ENCODE data around the gene GLT8D1.
A peak's percentile ranks its signal among the peaks of the same experiment; 100 is the strongest.
"Not testable (repeated sequence)": the region's sequence is repeated elsewhere in the genome, so short reads cannot be mapped to it uniquely, and the experiment has no call there.

Gene GLT8D1, protein sequence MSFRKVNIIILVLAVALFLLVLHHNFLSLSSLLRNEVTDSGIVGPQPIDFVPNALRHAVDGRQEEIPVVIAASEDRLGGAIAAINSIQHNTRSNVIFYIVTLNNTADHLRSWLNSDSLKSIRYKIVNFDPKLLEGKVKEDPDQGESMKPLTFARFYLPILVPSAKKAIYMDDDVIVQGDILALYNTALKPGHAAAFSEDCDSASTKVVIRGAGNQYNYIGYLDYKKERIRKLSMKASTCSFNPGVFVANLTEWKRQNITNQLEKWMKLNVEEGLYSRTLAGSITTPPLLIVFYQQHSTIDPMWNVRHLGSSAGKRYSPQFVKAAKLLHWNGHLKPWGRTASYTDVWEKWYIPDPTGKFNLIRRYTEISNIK

DNA sequence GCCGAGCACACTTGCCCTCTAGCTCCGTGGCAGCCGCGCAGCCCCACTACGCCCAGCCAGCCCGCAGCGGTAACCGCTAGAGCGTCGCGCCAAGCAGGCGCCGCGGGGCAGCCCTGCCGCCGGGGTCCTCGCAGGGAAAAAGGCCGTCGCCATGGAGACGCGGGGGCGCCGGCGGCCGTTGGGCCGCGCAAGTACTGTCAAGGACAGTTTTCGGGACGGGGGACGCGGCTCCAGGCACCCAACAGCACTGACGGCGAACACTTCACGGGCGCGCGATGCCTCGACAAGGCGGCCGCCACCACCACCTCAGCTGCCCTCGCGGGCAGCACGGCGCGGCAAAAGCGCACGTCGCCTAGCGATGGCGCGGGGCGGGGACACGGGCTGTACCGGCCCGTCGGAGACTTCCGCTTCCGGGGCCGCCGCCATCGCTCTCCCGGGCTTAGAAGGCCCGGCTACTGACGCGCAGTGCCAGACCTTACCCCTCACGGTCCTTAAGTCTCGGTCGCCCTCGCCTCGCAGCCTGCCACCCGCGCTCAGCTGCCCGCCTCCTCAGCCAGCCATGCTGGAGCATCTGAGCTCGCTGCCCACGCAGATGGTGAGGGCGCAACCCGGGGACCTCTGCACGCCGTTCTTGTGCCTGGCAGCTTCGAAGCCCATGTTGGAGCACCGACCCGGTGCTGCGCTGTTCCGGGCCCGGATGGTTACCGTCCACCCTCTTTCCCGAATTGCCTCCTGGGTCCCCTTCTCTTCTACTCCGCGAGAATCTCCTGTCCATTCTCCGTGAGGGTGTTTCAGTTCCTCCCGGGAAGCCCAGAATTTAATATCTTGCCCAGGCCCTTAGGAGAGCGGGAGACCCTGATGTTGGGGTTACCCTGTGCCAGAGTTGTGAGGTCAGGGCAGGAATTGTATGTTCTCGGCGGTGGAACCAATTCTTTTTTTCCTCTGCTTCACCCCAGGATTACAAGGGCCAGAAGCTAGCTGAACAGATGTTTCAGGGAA lies at the start of gene GLT8D1, which contains the start of gene SPCS1:
Gene GLT8D1 (minus strand): TSS at position 104 of the 999 bp plus-strand sequence. CDS start 5,331 bp downstream, outside the sequence.
Gene SPCS1 (plus strand): TSS at position 419 of the 999 bp plus-strand sequence. CDS start 141 bp downstream, at position 560.
- peak; percentile 72 to 76 for DNase-seq (ENCODE audit: extremely low read depth in 1 of 2, low read depth in 1 of 2)

DNA sequence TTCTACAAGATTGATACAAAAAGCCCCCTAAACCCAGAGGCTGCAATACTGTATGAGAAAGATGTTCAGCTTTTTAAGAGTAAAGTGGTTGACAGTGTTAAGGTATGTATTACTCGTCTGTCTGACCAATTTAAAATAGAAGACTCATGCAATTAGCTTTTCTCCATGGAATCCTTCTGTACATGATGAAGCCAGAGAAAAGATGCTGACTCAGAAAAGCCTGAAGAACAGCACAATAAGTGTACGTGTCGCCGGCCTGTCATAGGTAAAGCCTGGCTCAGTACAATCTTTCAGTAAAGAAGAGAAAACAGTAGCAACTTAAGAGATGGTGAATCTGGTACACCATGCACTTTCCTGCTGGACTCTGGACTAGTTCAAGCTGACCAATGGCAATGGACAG lies 48.8 kb upstream of the GLT8D1 start:
- no peak for DNase-seq (ENCODE audit: extremely low read depth in 1 of 2, low read depth in 1 of 2)

DNA sequence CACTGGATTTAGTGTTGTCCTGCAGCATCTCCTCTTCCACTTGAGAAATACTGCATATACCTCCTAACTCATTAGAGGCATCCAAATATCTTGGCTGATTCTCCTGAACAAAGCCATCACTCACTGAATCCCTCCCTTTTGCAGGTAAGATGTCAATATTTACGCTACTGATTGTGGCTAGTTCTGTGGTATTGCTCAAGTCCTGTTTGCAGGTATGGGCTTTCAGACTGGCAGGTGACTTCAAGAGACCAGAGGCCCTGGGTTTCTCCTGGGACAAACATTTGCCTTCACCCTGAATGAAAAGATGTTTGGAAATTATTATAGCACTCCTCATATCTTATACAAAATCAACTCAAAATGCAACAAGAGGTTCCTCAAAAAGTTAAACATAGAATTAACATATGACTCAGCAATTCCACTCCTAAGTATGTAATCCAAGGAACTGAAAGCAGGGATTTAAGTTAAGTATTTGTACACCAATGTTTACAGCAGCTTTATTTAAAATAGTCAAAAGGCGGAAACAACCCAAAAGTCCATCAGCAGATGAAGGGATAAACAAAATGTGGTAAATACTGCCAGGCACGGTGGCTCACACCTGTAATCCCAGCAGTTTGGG lies 46.6 kb upstream of the GLT8D1 start:
- no peak for DNase-seq (ENCODE audit: extremely low read depth in 1 of 2, low read depth in 1 of 2)

DNA sequence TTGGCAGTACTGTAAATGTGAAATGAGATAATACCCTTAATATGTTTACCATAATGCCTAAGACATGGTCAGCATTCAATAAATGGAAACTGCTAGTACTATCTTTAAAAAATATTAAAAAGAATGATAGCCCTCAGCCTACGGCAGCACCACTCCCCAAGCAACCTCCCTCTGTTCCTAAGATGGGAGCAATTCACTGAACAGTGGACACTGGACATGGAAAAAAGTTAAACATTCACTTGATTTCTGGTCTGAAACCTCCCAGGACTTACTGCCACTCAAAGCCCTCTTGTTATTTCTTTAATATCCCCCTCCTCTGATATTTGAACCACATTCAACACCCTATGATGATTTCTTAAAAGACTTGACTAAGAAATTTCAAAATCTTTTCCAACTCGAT lies 38.1 kb upstream of the GLT8D1 start:
- DNase-seq (ENCODE audit: extremely low read depth in 1 of 2, low read depth in 1 of 2), result no peak

DNA sequence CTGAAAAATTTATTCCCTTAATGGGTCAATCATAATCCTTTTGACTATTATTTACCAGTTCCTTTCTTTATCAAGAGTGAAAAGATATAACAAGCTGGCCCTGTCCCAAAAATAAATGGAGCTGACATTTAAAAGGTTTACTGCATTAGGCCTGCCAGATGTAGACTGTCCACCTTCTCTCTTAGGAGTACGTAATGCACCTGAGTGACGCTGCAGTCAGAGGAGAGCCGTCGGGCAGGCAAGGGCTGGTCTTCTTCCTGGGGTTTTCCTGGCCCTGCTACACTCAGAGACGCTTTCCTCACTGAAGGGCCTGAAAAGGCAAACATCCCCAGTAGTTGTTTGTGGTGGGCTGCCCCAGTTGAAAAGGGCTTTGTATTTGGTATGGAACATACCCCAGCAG lies 37.6 kb upstream of the GLT8D1 start:
- no peak for DNase-seq (ENCODE audit: extremely low read depth in 1 of 2, low read depth in 1 of 2)

DNA sequence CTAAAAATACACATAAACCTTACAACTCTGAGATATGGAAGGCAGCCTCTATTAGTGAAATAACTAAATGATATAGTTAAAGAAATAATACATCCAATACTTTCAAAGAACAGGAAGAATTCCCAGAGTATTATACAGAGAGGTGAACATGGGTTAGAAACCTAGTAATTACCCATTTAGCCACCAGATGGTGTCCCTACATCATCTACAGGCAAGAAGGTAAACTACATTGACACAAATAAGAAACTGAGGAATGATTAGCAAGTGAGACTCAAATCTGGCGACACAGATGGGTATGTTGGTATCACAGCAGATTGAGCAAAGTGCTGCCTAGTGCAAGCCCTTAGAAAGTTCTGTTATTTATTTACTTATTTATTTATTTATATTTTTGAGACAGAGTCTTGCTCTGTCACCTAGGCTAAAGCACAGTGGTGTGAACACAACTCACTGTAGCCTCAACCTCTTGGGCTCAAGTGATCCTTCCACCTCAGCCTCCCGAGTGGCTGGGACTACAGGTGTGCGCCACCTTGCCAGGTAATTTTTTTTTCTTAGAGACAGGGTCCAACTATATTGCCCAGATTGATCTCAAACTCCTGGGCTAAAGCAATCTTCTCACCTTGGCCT lies 36.9 kb upstream of the GLT8D1 start:
- no peak for DNase-seq (ENCODE audit: extremely low read depth in 1 of 2, low read depth in 1 of 2)

DNA sequence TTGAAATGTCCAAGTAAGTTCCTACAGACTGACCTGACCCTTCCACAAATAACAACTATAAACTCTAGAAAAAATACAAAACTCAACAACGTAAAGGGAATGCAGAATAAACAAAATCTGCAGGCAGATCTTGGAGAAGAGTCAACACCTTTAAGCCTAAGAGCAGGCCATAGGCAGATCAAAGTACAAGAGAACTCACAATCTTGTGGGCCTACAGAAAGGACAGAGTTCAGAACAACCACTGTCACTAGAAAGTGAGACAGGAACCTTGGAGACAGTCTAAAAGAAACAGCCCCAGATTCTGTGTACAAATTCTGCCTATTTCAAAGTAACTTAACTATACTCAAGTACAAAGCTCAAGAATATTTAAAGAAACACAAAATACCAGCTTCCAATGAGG lies 34.1 kb upstream of the GLT8D1 start:
- DNase-seq (ENCODE audit: extremely low read depth in 1 of 2, low read depth in 1 of 2), result no peak

DNA sequence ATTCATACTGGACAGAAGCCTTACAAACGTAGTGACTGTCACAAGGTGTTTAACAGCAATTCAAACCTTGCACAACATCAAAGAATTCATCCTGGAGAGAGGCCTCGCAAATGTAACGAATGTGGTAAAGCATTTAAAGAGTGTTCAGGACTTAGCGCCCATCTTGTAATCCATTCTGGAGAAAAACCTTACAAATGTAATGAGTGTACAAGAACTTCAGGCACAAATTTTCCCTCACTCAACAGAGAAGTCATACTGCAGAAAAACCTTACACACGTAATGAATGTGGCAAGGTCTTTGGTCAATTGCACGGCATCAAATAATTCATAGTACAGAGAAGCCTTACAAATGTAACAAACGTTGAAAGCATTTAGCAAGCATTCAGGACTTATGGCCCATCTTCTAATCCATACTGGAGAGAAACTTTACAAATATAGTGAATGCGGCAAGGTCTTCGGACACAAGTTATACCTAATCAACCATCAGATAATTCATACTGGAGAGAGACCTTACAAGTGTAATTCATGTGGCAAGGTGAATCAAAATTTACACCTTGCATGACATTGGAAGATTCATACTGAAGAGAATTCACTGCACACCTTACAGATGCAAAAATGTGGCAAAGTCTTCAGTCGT lies 27.8 kb upstream of the GLT8D1 start:
- no peak for DNase-seq (ENCODE audit: extremely low read depth in 1 of 2, low read depth in 1 of 2)

DNA sequence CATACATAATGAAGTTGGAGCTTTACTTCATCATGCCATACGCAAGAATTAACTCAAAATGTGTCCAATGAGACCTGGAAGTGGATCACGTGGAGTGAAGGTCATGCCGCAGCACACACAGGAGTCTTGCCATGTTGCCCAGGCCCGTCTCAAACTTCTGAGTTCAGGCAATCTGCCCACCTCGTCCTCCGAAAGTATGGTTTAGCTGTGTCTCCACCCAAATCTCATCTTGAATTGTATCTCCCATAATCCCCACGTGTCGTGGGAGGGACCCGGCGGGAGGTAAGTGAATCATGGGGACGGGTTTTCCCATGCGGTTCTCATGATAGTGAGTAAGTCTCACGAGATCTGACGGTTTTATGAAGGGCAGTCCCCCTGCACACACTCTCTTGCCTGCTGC lies 26.0 kb upstream of the GLT8D1 start:
- no peak for DNase-seq (ENCODE audit: extremely low read depth in 1 of 2, low read depth in 1 of 2)

DNA sequence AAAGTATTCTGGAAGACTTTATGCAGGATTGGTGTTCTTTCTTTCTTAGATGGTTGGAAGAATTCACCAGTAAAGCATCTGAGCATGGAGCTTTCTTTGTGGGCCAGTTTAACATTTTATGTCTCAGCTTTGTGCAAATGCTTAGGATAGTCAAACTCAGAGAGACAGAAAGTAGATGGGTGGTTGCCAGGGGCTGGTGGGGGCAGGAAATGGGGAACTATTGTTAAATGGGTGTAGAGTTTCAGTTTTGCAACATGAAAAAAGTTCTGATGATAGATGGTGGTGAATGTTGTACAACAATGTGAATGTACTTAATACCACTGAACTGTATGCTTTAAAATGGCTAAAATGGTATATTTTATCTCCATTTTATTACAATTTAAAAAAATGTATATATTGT lies 25.1 kb upstream of the GLT8D1 start:
- no peak for DNase-seq (ENCODE audit: extremely low read depth in 1 of 2, low read depth in 1 of 2)

DNA sequence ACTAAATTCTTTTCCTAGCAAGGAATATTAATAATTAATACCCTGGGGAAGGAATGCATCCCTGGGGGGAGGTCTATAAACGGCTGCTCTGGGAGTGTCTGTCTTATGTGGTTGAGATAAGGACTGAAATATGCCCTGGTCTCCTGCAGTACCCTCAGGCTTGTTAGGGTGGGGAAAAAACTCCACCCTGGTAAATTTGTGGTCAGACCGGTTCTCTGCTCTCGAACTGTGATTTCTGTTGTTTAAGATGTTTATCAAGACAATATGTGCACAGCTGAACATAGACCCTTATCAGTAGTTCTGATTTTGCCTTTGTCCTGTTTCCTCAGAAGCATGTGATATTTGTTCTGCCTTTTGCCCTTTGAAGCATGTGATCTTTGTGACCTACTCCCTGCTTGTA lies 23.2 kb upstream of the GLT8D1 start:
- not testable (repeated sequence) for DNase-seq (ENCODE audit: extremely low read depth in 1 of 2, low read depth in 1 of 2)

DNA sequence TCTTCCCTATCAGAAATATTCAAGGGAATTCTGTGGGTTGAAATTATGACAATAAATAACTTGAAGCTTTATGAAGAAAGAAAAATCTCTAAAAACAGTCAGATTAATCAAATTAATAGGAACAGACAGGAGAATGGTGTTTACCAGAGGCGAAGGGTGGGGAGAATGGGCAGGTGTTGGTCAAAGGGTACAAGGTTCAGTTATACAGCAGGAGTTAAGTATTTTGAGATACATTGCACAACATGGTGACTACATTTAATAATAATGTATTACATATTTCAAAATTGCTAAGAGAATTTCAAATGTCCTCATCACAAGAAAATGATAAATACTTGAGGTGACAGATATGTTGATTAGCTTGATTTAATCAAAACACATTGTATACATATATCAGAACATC lies 18.9 kb upstream of the GLT8D1 start:
- no peak for DNase-seq (ENCODE audit: extremely low read depth in 1 of 2, low read depth in 1 of 2)

DNA sequence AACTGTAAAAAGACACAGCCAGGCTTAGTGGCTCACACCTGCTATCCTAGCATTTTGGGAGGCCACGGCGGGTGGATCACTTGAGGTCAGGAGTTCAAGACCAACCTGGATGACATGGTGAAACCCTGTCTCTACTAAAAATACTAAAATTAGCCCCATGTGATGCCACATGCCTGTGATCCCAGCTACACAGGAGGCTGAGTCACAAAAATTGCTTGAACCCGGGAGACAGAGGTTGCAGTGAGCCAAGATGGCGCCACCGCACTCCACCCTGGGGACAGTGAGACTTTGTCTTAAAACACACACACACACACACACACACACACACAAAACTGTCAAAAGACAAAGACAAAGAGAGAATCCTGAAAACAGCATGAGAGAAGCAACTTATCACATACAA lies 18.3 kb upstream of the GLT8D1 start:
- no peak for DNase-seq (ENCODE audit: extremely low read depth in 1 of 2, low read depth in 1 of 2)

DNA sequence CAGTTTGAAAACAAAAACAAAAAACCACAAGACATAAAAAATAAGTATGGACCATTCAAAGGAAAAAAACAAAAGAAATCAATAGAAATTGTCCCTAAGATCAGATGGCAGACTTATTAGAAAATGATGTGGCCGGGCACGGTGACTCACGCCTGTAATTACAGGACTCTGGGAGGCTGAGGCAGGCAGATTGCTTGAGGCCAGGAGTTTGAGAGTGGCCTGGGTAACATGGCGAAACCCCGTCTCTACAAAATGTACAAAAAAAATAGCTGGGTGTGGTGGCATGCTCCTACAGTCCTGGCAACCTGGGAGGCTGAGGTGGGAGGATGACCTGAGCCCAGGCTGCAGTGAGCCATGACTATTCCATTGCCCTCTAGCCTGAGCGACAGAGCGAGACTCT lies 16.9 kb upstream of the GLT8D1 start:
- no peak for DNase-seq (ENCODE audit: extremely low read depth in 1 of 2, low read depth in 1 of 2)

DNA sequence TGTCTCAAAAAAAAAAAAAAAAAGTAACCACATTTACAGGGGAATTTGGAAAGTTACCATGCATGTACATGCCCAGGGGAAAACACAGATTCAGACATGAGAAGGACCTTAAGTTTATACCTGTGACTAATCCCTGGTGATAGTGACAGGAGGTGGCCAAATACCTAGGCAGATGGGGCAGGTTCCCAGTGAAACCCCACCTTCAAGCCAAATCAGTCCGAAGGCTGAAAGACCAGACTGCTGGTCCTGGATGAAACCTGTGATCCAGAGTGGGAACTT lies 16.1 kb upstream of the GLT8D1 start:
- no peak for DNase-seq (ENCODE audit: extremely low read depth in 1 of 2, low read depth in 1 of 2)

DNA sequence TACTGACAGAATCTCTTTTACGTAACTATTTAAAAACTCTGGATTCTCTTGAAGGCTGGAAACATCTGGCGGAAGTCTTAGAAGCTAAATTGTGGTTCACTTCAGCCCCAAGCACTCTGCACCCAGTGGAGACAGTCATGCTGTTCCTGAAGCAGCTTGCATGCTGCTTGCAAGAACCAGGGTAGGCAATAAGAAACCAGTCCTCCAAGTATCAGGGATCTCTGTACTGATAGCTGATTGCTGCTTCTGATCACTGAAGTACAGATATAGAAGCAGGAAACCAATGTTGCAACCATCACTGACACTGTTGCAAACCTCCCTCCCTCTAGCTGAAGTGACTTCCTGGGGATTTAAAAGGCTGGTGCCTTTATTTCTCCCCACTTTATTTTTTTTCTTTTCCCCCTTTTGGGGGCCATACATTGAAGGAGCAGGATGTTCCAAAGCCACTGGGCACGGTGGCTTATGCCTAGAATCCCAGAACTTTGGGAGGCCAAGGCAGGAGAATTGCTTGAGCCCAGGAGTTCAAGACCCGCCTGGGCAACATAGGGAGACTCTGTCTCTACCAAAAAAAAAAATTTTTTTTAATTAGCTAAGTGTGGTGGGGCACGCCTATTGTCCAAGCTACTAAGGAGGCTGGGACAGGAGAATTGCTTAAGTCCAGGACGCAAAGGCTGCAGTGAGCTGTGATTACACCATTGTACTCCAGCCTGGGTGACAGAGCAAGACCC lies 15.6 kb upstream of the GLT8D1 start:
- DNase-seq (ENCODE audit: extremely low read depth in 1 of 2, low read depth in 1 of 2), result no peak

DNA sequence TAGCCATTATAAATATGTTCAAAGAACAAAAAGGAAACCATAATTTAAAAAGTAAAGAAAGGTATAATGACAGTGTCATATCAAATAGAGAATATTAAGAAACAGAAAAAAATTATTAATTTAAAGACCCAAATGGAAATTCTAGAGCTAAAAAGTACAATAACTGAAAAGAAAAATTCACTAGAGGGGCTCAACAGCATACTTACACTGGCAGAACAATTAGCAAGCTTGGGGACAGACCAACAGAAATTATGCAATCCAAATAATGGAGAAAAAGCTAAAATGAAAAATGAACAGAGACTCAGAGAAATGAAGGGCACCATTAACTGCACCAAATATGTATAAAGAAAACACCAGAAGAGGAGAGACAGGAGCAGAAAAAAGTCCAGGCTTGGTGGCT lies 14.0 kb upstream of the GLT8D1 start:
- no peak for DNase-seq (ENCODE audit: extremely low read depth in 1 of 2, low read depth in 1 of 2)

DNA sequence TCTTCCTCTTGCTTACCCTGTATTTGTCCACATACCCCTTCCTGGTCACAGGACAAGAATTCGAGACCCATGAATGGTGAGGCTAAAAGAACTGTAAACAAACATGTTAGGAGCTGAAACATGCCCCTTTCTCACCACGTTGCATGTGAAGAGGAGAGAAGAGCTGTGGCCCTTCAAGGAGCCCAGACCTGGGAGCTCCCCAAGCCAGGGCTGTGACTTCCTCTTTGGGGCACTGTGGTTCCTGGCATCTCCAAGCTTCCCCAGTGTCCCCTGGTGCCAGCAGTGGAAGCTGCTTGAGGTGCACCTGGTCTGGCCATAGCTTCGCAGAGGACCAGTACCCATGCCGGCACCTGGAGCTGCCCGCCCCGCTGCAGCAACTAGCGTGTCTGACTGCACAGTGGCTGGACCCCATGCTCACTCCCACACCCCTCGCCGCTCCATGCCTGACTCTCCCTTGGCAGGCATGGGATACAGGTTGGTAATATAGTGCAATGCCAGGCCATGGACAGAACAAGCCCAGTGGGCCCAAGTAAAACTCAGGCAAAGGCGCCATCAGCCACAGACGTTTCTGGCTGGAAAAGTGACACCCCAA lies 10.2 kb upstream of the GLT8D1 start:
- DNase-seq (ENCODE audit: extremely low read depth in 1 of 2, low read depth in 1 of 2), result no peak

Measured in stimulated activated CD8-positive, alpha-beta memory T cell treated with anti-CD3 and anti-CD28 coated beads, Interleukin-7, amount 100 ng/mL, for 48 hours (primary cell).